Amygdala (tissue), 56 donors: Measurements from ENCODE around the gene STIL.
A peak's percentile ranks its signal among the peaks of the same experiment; 100 is the strongest.

Experiments used
- DNase-seq, 56 donors: peaks; one replicate each; lab custom pipeline; 2025; lab: John Stamatoyannopoulos, UW

Gene STIL

DNA sequence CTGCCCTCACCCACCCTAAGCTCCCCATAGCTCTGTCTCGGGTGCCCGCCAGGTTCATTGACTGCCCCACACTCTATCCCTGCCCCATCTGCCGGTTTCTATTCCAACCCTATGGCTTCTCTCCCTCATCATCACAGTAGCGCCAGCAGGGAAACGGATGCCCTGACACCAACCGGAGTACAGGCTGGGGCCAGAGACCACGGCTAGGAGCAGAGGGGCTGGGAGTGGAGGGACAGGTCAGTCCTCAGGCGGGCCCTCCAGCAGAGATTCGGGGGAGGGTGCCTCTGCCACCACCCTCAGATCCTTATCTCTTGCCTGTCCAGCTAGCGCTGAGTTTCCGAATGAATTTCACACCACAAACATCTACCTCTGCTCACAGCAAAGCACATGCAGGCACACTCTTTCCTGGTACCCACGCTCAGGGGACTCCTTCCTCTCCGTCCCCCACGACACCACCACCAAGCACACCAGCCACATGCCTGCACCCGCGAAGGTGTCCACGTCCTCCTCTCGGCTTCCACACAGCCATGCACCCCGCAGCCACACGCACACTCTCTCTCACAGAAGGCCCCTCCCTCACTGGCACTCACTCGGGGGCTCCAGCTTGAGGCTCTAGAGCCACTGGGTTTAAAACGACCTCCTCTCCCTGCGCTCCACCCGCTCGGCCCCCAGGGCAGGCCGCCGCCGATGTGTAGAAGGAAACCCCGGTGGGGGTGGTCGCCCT, 89.1 kb downstream of the STIL start:
- no peak for DNase-seq

DNA sequence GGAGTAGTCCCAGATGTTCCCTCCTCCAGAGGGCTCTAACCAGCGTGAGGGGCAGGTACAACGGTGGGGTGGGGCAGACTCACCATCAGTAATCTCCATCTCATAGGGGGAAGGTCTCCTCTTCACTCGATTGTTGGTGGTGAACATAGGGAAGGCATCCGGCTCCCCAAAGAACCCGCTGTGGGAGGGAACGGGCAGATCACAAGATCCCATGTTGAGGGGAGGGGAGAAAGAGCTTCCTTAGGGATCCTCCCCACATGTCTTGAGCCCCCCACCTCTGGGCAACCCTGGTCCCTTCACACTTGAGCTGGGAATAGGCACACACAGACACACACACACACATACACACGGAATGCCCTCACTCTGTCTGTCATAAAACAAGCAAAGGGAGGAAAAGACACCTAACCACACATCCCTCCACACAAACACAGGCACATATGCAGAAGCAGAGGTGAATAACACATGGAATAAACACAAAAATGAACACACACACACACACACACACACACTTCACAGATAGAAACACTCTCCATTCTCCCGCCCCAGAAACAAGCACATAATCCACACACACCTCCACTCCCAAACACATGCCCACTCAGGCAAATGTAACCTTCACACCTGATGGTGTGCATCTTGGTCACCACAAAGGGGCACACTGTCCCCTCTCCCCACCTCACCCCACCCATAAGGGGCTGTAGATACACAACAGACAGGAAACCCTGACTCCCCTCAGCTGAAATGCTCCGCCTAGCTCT, 89.8 kb downstream of the STIL start:
- no peak for DNase-seq

DNA sequence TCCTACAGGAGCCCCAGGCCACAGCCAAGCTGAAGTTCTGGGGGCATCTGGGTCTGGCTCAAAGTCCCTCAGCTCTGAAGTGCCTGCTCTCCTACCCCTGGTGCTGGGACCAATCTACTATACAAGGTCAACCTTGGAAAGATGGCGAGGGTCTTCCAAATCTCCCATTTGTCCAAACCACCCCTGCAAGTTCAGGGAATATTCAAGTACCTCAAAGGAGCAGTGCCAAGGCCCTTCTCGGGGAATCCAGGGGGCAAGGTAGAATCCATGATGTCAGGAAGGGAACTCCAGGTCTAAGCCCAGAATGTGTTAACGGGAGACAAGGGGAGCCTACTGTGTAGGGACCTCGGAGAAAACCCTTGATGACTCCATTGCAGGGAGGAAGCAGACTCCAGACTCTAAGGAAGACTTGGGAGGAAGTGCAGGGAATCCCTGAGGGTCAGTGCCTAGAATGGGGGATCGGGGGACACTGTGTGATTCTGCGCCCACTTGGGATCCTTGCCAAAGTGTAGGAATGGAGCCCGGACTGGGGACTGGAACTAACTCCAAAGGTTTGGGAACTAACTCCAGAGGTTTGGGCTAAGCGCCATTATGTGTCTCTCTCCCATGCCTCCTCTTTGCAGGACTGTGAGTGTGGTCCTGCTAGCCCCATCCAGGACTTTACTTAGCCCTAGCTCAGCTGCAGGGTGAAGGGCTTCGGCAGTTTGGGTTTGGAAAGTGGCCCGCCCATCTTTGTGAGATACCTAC, 90.6 kb downstream of the STIL start:
- no peak for DNase-seq

DNA sequence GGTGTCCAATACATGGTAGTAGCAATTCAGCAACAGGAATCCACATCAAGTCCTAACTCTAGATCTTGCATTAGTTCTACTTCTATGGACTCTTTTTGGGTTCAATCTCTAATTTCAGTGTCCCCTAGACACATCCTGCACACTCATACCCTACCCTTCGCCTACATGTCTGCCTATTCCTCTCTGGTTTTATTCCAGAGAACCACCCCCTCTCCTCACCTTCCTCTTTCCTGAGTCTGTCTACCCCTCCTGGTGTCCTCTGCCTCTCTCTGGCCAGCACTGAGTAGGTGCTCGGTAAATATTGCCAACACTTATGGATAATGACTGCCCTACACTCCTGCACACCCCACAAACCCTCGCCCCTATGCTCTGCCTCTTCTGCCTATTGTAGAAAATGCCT, 91.5 kb downstream of the STIL start:
- no peak for DNase-seq

DNA sequence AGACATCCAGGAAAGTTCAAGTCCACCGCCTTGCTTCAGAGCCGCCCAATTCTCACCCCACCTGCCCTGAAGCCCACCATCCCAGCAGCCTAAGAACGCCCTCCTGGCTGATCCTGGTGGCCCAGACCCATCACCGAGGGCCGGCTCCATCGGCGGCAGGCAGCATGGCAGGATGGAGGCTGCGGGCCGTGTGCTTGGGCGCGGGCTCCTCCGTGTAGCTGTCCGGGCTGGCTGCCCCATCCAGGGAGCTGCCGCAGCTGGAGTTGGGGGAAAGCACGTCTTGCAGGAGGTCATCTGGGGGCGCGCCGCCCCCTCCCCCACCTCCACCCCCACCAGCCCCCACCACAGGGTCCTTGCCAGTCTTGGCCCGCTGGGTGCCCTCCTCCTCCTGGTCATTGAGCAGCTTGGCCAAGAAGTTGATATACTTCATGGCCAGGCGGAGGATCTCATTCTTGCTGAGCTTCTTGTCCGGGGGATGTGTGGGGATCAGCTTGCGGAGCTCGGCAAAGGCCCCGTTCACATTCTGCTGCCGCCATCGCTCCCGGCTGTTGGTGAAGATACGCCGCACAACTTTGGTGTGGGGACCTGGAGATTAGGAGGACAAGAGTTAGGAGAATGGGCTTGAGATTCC, 94.2 kb downstream of the STIL start:
- DNase-seq: no peak

DNA sequence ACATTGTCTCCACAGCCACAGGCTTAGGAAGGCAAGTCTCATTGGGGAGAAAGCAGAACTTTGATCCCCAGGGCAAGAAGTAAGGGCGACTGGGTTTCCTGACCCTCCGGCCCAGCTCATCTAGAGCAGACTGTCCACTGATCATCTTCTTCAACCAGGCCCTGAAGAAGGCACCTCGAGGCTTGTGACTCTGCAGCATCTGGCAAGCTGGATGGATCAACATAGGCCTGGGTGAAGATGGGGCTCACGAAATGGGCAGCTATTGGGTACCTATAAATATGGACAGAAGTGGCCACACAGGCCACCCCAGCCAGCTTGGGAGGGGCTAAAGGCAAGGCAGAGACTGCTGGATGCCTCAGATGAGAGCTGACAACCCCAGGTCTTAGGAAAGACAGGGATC, 94.9 kb downstream of the STIL start:
- DNase-seq: no peak

DNA sequence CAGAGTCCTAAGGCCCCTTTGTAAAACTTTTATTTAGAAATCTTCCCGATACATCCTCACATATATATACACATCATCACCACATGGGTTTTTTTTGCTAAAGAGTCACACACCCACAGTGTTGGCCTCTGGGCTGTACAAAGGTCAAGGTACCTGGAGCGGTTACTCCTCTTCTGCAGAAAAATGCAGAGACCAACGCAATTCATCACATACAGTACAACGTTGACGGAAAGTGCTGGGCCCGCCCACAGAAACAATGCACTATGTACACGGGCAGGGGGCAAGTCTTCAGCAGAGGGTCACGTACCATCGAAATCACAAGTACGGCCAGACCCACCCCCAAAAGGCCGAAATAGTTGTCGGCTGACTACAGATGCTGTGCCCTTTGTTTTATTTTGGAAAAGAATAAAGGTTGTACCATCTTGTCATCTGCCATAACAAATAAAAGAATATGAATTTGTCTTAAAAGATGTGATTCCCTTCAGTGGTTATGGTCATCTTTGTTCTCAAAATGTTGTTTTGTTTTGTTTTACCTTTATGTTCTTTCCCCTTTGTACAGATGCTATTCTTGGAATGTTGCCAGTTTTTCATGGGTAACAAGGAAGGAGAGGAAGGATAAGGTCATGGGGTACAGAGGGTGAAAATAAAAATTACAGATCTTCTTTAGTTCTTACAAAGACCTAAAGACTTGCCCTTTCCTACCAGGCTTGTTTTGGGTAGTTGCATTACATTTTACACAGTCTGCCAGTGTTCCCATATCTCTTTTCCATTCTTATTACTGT, 97.5 kb downstream of the STIL start:
- DNase-seq: no peak

DNA sequence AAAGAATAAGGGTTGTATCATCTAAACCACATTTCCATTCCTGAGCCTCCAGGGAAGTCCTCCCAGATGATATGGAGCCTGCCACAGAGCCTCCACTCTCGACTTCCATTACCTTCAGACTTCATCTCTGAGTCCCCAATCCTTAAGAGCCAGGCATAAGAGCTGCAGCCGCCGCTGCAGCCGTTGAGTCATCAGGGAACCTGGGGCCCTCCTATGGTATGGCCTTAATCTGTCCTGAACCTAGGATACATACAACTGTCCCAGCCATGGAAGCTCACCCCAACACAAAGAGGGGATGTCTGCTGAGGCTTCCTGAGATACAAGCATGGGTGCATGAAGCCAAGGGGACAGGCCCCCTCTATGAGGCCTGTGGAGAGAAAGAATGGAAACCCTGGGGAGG, 98.2 kb downstream of the STIL start:
- DNase-seq: no peak

DNA sequence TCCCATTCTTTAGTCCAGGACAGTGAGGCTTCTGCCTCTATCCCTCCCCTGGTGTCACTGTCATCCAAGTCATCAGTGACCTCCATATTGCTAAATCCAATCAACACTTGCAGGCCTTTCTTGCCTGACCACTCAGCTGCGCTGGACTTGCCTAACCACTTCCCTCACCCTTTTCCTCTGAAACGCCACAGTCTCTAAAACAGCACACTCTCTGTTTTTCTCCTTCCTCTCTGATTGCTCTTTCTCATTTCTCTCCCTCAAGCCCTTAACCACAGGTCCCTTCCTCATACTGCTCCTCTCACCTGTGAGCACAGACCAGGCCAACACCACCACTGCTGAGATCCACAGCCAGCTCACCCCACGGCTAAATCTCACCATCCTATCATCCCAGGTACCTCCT, 99.4 kb downstream of the STIL start:
- DNase-seq: no peak

DNA sequence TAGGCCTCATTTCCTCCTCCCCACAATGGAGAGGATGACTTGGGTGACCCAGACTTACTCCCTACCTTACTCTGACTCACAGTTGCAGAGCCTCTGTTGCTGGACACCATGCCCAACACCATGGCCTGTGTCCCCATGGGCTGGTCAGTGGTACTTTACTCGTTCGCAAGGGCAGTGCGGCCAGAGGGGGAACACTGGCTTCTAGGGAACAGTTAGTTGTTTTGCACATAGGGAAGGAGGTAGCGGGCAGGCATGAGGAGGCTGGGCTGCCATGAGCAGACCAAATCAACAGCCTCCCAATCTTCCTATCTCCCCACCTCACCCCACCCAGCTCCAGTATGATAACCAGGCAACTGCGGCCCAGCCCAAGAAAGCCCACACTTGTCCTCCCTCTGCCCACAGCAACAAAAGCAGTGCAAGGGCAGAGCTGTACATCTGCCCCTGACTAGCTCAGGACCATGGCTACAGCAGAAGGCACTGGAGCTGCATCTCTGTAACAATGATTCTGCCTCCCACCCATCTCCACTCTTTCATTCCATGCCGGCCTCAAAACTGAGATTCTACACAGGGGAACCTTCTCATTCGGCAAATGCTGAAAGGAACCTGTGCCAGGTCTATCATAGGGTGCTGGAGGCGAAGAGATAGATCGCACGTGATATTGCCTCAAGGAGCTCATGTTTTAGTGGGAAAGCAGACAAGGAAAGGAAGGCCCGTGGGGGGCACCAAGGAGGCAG, 100.5 kb downstream of the STIL start:
- DNase-seq: no peak

DNA sequence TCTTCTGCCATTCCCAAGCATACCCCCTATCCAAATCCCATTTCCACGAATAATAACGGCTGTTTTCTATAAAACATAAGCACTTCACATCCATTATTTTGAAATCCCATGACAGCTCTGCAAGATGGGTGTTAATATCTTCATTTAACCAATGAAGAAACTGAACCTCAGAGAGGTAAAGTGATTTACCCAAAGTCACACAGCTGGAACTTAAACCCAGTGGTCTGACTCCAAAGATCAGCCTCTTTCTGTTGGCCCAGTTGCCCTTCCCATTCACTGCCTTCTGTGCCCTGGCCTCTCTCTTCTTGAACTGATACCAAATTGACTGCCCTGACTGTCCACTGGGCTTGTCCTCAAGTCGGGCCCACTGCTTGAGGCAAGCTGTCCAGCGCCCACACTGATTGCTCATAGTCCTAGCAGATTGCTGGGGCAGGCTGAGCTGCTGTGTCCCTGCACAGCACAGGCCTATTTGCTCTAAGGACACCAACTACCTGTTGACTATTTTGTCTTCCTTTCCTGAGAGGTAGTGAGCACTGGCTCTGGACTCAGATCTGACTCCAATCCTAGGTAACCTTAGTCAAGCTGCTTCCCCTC, 101.2 kb downstream of the STIL start:
- DNase-seq: no peak

DNA sequence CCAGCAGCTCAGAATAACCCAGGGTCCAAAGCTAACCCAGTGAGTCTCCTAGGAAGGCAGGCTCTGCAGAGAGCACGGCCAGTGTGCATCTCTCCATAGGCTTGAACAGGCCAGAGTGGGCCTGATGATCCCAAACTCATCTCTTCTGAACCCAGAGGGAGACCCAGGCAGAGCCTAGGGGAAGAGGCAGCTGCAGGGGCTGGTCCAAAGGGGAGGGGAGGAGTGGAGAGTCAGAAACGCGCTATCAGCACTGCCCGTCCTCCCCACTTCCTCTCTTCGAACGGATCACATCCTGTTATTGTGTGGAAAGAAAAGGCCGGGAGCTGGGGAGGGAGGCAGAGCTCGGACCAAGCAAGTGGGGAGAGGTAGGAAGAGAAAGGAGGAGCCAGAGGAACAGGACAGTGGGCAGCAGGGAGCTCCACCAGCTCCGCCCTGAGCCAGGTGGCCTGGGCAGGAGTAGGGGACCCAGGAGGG, 102.1 kb downstream of the STIL start:
- peak in 13 of 56 donors; percentile 9 to 32 (median 16) for DNase-seq

DNA sequence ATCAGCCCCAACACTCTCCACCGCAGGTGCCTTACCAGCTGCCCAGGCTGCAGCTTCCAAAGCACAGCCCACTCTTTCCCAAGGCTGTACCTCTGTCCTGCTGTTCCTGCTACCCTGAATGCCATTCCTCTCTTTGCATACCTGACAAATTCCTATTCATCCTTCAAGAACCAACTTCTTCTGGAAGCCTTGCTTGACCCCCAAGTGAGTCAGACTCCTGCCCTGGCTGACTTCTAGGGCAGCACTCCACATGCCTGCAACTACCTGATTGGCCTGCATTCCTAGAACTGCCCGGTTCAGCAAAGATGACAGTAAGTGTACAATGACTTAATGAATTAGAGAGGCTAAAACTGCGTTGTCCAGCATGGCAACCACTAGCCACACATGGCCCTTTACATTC, 103.3 kb downstream of the STIL start:
- DNase-seq: no peak

DNA sequence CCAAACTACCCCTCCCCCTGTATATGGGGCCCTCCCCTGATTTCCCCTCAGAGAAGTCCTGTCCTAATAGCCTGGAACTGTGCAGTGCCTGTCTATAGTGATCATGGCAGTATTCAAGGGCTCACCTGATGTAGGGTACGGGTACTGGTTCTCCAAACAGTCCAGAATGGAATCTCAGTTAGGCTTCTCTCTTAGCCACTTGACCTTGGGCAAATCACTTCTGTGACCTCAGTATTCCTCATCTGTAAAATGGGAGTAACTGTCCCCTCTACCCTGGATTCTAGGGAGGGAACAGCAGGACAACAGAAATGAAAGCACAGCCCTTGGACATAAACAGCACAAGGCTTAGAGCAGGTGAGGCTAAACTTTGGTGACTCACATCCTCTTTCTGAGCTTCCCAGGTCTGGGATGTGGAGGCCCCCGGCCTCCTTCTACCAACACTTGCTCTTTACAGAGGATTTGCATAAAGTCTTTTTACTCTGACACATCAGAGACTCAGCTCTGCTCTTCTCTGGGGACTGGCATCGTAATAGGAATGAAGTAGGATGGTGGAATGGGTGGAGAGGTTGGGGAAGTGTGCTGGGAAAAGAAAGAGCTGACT, 104.1 kb downstream of the STIL start:
- DNase-seq: no peak

DNA sequence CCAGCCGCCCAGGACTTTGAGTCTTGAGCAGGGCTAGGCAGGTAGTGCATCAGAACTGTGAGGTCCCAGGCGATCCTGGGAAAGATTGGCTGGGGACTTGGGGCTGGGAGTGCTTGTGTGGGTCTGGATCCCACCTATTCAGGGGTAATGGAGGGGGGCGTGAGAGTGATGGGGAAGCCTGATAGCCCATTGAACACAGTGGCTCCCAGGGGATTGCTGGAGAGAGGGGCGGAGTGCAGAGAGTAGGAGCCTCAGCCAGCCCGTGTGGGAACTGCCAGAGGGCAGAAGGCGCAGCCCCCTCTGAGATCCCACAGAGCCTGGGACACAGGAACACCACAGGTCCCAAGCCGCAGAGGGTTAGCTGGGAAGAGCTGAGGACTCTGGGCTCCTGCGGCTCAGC, 104.9 kb downstream of the STIL start:
- no peak for DNase-seq

DNA sequence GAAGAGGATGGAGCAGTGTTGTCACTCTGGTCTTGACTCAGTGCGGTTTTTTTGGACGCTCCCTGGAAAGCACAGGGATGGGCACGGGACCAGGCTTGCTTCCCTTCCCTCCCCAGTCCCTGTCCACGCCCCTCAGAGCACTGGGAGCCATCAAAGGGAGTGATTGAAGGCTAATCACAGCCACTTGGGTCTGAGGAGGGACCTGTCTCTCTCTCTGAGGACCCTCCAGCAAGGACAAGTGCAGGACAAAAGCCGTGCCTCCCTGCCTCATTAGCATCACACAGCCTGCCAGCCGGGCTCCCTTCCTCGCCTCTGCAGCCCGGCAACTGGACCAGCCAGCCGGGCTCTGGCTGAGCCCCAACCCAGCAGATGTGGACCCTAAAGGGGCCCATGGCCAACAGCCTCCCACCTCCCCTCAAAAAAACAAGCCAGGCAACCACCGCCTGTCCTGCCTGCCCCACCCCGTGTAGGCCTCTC, 105.5 kb downstream of the STIL start:
- DNase-seq: no peak

DNA sequence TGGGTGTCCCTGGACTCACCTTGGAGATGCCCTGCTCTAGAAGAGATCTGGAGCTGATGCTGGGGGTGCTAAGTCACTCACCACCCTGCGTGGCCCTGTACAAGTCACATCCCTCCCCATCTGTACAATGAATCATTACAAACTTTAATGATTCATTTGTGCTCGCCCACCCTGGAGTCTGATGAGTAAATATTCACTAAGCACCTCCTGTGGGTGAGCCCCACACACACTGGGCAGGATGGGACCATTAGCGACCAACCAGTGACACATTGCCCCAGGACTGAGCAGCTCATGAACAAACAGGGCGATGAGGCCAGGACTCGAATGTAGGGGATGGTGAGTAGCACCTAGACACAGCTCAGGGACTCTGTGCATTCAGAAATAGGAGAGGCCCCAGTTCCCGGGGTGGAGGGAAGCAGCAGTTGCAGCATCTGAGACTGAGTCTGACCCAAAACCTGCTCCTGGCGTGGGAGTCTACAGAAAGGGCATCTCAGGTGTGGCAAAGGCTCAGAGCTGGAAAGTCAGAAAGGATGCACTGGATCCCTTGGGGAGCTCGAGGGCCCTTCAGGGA, 106.1 kb downstream of the STIL start:
- DNase-seq: no peak

DNA sequence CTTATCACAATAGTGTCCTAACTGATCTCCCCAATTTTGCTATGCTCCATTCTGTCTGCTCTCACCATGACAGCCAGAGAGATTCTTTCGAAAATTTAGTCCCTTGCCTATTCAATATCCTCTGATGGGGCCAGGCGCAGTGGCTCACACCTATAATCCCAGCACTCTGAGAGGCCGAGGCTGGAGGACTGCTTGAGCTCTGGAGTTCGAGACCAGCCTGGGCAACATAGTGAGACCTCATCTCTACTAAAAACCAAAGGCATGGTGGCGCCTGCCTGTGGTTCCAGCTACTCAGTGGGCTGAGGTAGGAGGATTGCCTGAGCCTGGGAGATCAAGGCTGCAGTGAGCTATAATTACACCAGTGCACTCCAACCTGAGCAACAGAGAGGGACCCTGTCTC, 108.0 kb downstream of the STIL start:
- no peak for DNase-seq
